ENCODE measurements around the gene RAI1. TPM values are rescaled to one million over a fixed set of nuclear protein-coding genes. Genes with fewer than 3 reads are reported as not detected.

RAI1 gene
- total and polyA plus RNA-seq, 2 of the 8 experiments (the other 6 are each of a cell fraction or from before 2014, with no cell fraction given) = 0.39 to 1.2 TPM

- Histone ChIP-seq H4K20me1 (replicated peaks in 1 of 2; ENCODE audit: control insufficient read depth in 1 of 2, insufficient read depth in 2 of 2, low read length in 2 of 2) (peaks cover 4 to 12% of the 10 kb centered on the region in 2 experiments), H2BK20ac (ENCODE audit: low read length) (no peak overlapping the region), H3K14ac (ENCODE audit: insufficient read length) (no peak overlapping the region), H3K27me3 (replicated peaks in 1 of 4; ENCODE audit: control insufficient read depth in 3 of 4, extremely low read depth in 1 of 4, insufficient read depth in 3 of 4, low read length in 3 of 4) (peaks cover 18 to 60% (median 46%) of the 10 kb centered on the region in 4 experiments), H3K23me2 (ENCODE audit: low read depth, low read length) (no peaks in the 10 kb centered on the region), H3K9ac (replicated peaks in 1 of 4; ENCODE audit: extremely low read depth in 1 of 4, low read depth in 3 of 4, low read length in 3 of 4) (no peak overlapping the region), H3K79me2 (ENCODE audit: control insufficient read depth in 1 of 2, insufficient read depth in 2 of 2, low read length in 2 of 2) (no peaks in the 10 kb centered on the region), H4K8ac (ENCODE audit: extremely low read depth, insufficient read depth, low read length) (no peak overlapping the region), H4K5ac (ENCODE audit: insufficient read length, low read depth, low read length) (no peak overlapping the region), H3K4ac (replicated peaks; ENCODE audit: insufficient read length, low read depth, low read length) (no peak overlapping the region), H3K23ac (ENCODE audit: insufficient read length) (no peak overlapping the region), H3K56ac (replicated peaks; ENCODE audit: insufficient read length, low read depth, low read length) (no peak overlapping the region), H3K4me3 (ENCODE audit: extremely low read depth in 1 of 4, insufficient read depth in 2 of 4, low read depth in 3 of 4, low read length in 4 of 4) (no peak overlapping the region), H2BK5ac (ENCODE audit: low read depth, low read length) (no peak overlapping the region), H2AK5ac (ENCODE audit: low read depth, low read length) (no peak overlapping the region; the same call in 1 of the 2 replicates), H4K91ac (replicated peaks; ENCODE audit: insufficient read length, low read length) (no peak overlapping the region), H3K36me3 (ENCODE audit: control insufficient read depth in 2 of 4, insufficient read depth in 4 of 4, low read length in 3 of 4) (no peaks in the 10 kb centered on the region), H2AFZ (ENCODE audit: low read length) (no peak overlapping the region), H3K18ac (ENCODE audit: extremely low read depth, low read length) (no peak overlapping the region), H2BK15ac (ENCODE audit: low read length) (no peak overlapping the region), H3K4me2 (ENCODE audit: insufficient read depth in 1 of 2, low read depth in 2 of 2, low read length in 2 of 2) (no peak overlapping the region), H3K27ac (ENCODE audit: low read depth, low read length) (no peak overlapping the region), H2BK120ac (replicated peaks; ENCODE audit: low read depth, low read length) (no peak overlapping the region), H2BK12ac (ENCODE audit: low read depth, low read length) (no peak overlapping the region; the same call in 1 of the 2 replicates), H3K79me1 (ENCODE audit: low read depth, low read length) (no peaks in the 10 kb centered on the region), H3K9me3 (ENCODE audit: insufficient read depth in 2 of 2, low read depth in 1 of 2, low read length in 1 of 2) (no peaks in the 10 kb centered on the region), H3K4me1 (replicated peaks in 1 of 4; ENCODE audit: control insufficient read depth in 3 of 4, insufficient read depth in 4 of 4, low read length in 3 of 4) (peaks cover 12 to 30% (median 17%) of the 10 kb centered on the region in 4 experiments)
- DNase-seq (ENCODE audit: low read depth in 1 of 2, low spot score in 2 of 2) (no peak), FAIRE-seq (no peak)
- ChIA-PET POLR2A (ENCODE audit: partially characterized antibody) (interaction anchor here (0.6 to 1.4 kb wide), 2 partner anchors 72 to 115 kb away, joined by 3 to 4 read pairs; no protein-coding TSS in a partner anchor), CTCF (ENCODE audit: partially characterized antibody) (interaction anchor here (0.8 to 4.4 kb wide), 7 partner anchors 9 to 73 kb away, joined by 3 to 23 read pairs (median 5); no protein-coding TSS in a partner anchor)
- TF ChIP-seq KDM4A (IDR thresholded peaks at IDR 0.05; ENCODE audit: low read depth, low read length, severe bottlenecking) = no peak
- no peak for TF ChIP-seq POLR2AphosphoS5 (IDR thresholded peaks at IDR 0.05; ENCODE audit: low read depth, low read length)
- TF ChIP-seq TAF7 (optimal IDR thresholded peaks at IDR 0.05; ENCODE audit: borderline replicate concordance, low read depth, low read length) = no peak
- TF ChIP-seq SP1 (IDR thresholded peaks at IDR 0.05; ENCODE audit: low read depth, low read length) = no peak
- no peak for TF ChIP-seq TCF12 (IDR thresholded peaks at IDR 0.05; ENCODE audit: low read depth, low read length)
- no peak for TF ChIP-seq ZNF274 (IDR thresholded peaks at IDR 0.05; ENCODE audit: borderline replicate concordance, extremely low read depth, low read length)
- no peak for TF ChIP-seq CHD1 (IDR thresholded peaks at IDR 0.05; ENCODE audit: low read depth, low read length)
- TF ChIP-seq GABPA (IDR thresholded peaks at IDR 0.05; ENCODE audit: borderline replicate concordance, insufficient read depth, low read length) = no peak
- no peak for TF ChIP-seq KDM5A (IDR thresholded peaks at IDR 0.05; ENCODE audit: low read length)
- TF ChIP-seq, protein P1, sequence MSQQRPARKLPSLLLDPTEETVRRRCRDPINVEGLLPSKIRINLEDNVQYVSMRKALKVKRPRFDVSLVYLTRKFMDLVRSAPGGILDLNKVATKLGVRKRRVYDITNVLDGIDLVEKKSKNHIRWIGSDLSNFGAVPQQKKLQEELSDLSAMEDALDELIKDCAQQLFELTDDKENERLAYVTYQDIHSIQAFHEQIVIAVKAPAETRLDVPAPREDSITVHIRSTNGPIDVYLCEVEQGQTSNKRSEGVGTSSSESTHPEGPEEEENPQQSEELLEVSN (IDR thresholded peaks at IDR 0.05) = no peak
Measured at GRCh38 chr17:17708295-17708694, 27.0 kb downstream of the RAI1 start.

Data from H1 (cell line).